HepG2 (cell line): ENCODE results near the gene SURF1. TPM values are rescaled to one million over a fixed set of nuclear protein-coding genes. Genes with fewer than 3 reads are reported as not detected.
"Not testable (repeated sequence)": the region's sequence is repeated elsewhere in the genome, so short reads cannot be mapped to it uniquely, and the experiment has no call there.

Source experiments
- ATAC-seq: fragments of 200-7000 bp; cut with Tn5 transposase; 3 replicates; pipeline ENCODE4 v1.9.1; 2020; ENCODE audit warnings: mild to moderate bottlenecking, moderate library complexity
- BruUV-seq: library from RNA; stranded (reverse); fragments of 400-500 nt; replicated peaks from 2 replicates; lab custom pipeline; 2021; lab: Mats Ljungman, UMichigan
- CTCF ChIA-PET: fragments of 300-600 bp; formaldehyde crosslinking; extraction: SDS; loops from one replicate; lab custom pipeline; 2021; ENCODE audit warnings: low total read pairs, inconsistent platforms, low intra/inter-chr PET ratio; lab: Yijun Ruan, JAX
- POLR2A ChIA-PET: fragments of 350-600 bp; sonication (Branson Sonifier 250); formaldehyde crosslinking; loops from one replicate; lab custom pipeline; 2020; ENCODE audit warnings: antibody characterized with exemption, inconsistent platforms; lab: Yijun Ruan, JAX
- DNase-seq: peaks from one replicate; pipeline ENCODE4 v3.0.0-alpha.2; 2015; ENCODE audit warnings: low spot score
- FAIRE-seq: peaks from 3 replicates; lab custom pipeline; 2011; peaks lifted over from hg19 to GRCh38; lab: Jason Lieb, UNC
- H2AFZ ChIP-seq: one replicate; pipeline ENCODE4 v1.6.1; 2011; ENCODE audit warnings: low read length, inconsistent platforms
- H3K27ac ChIP-seq: fragments of 300-600 bp; 3 replicates; pipeline ENCODE4 v1.8.0; 2011; ENCODE audit warnings: mixed run types, mild to moderate bottlenecking, mixed read lengths, low read length, inconsistent platforms; ENCODE audit not compliant: insufficient read depth; ENCODE audit errors: extremely low read length
- H3K27me3 ChIP-seq, 2 experiments: fragments of 200-600 bp in 1 of 2; 2 replicates in 1 of 2; 3 replicates in 1 of 2; pipeline versions ENCODE4 v1.6.0 to v1.8.0; 2011; ENCODE audit warnings: low read length in 2 of 2, mild to moderate bottlenecking in 2 of 2, moderate library complexity in 2 of 2, inconsistent platforms in 1 of 2; ENCODE audit not compliant: insufficient read depth in 2 of 2, control insufficient read depth in 1 of 2
- H3K36me3 ChIP-seq, 2 experiments: fragments of 200-600 bp in 1 of 2; replicated peaks in 1 of 2; 2 replicates in 1 of 2; 3 replicates in 1 of 2; pipeline versions ENCODE4 v1.5.1 to v1.8.0; 2011; ENCODE audit warnings: low read length in 2 of 2, inconsistent platforms in 1 of 2; ENCODE audit not compliant: insufficient read depth in 2 of 2, control insufficient read depth in 1 of 2
- H3K4me1 ChIP-seq: 2 replicates; pipeline ENCODE4 v1.5.1; 2012; ENCODE audit warnings: low read length, inconsistent platforms; ENCODE audit not compliant: insufficient read depth
- H3K4me2 ChIP-seq: 2 replicates; pipeline ENCODE4 v1.6.0; 2011; ENCODE audit warnings: low read depth, low read length, inconsistent platforms
- H3K4me3 ChIP-seq, 3 experiments: fragments of 200-600 bp in 1 of 3; sonication (generic), shearing (Covaris generic) in 1 of 3; replicated peaks in 1 of 3; 2 replicates each; pipeline ENCODE4 v1.5.1; 2011 to 2016; ENCODE audit warnings: low read length in 3 of 3, inconsistent platforms in 2 of 3, low read depth in 2 of 3, mild to moderate bottlenecking in 2 of 3, control low read depth in 1 of 3, mixed read lengths in 1 of 3; ENCODE audit not compliant: insufficient read depth in 1 of 3
- H3K79me2 ChIP-seq: one replicate; pipeline ENCODE4 v1.6.1; 2011; ENCODE audit warnings: low read length, inconsistent platforms; ENCODE audit not compliant: insufficient read depth
- H3K9ac ChIP-seq: 2 replicates; pipeline ENCODE4 v1.6.0; 2011; ENCODE audit warnings: mild to moderate bottlenecking, low read depth, low read length, inconsistent platforms; ENCODE audit not compliant: insufficient read depth
- H3K9me3 ChIP-seq: 2 replicates; pipeline ENCODE4 v1.5.1; 2012; ENCODE audit warnings: mild to moderate bottlenecking, low read length
- H4K20me1 ChIP-seq: 2 replicates; pipeline ENCODE4 v1.6.0; 2011; ENCODE audit warnings: inconsistent platforms, mild to moderate bottlenecking, low read length, moderate library complexity; ENCODE audit not compliant: insufficient read depth
- HINFP ChIP-seq: sonication (generic); formaldehyde crosslinking; IDR thresholded peaks from 2 replicates; pipeline ENCODE4 v1.4.0; 2020; ENCODE audit warnings: low read depth, mild to moderate bottlenecking, missing genetic modification reagents
- POLR2A ChIP-seq, 2 experiments: IDR thresholded peaks; 2 replicates each; pipeline ENCODE4 v1.6.1; 2011; ENCODE audit warnings: low read depth in 2 of 2, low read length in 2 of 2, mild to moderate bottlenecking in 1 of 2, moderate library complexity in 1 of 2; ENCODE audit not compliant: insufficient read depth in 1 of 2
- WGBS: methylation state at CpG from one replicate; pipeline ENCODE4 v1.1.6; 2017; ENCODE audit warnings: low lambda C conversion rate; 5-methylcytosine and 5-hydroxymethylcytosine counted together
- in situ Hi-C: cut with HindIII; loops from 2 replicates; pipeline ENCODE4 v1.10.0; 2017; ENCODE audit warnings: low pct_unique_long_range_greater_than_20kb; ENCODE audit not compliant: extremely low pct_ligation_motif_present
- intact Hi-C: fragments of 100-400 bp; cut with micrococcal nuclease; formaldehyde crosslinking; loops from one replicate; pipeline ENCODE4 v1.10.0; 2022; ENCODE audit not compliant: unreplicated experiment
- polyA plus RNA-seq, 8 experiments: library from polyadenylated mRNA; depleted of rRNA in 3 of 8; stranded (reverse) in 7 of 8; unstranded in 1 of 8; fragments of >200 nt; fragmentation: Illumina TruSeq in 4 of 8; extraction: Trizol in 4 of 8; gene quantifications; 2 replicates each; pipeline versions ENCODE4 v1.2.1 to v1.2.3, GENCODE V29; 2011 to 2016; ENCODE audit warnings: low read depth in 4 of 8, missing spikeins in 1 of 8, mixed read lengths in 1 of 8; ENCODE audit not compliant: insufficient read depth in 1 of 8
- total RNA-seq, 5 experiments: library from RNA; depleted of rRNA; stranded (reverse); fragments of >200 nt; fragmentation: Illumina TruSeq; extraction: Trizol; gene quantifications; 2 replicates each; pipeline ENCODE4 v1.2.3, GENCODE V29; 2016; ENCODE audit warnings: low read depth in 1 of 5

Gene SURF1
- total and polyA plus RNA-seq, 2 of the 13 experiments (the other 11 are each of a cell fraction or from before 2014, with no cell fraction given), result 17.8 to 40.7 TPM

GRCh38 chr9:133327834-133328484 lies 28.3 kb downstream of the SURF1 start:
- Histone ChIP-seq H3K4me3 (no peak overlapping the region), H4K20me1 (0 out of 2 replicates have a peak, but pooled peaks cover 2% of the 10 kb centered on the region), H3K79me2 (no peaks in the 10 kb centered on the region), H3K27ac (no peak overlapping the region), H3K36me3 (peaks cover 9 to 23% of the 10 kb centered on the region in 2 experiments; a peak in 4 of 5 replicates), H3K9me3 (peaks cover 9% of the 10 kb centered on the region; the same call in 1 of the 2 replicates), H3K4me2 (no peak overlapping the region), H3K27me3 (no peaks in the 10 kb centered on the region; a peak in 1 of 5 replicates), H2AFZ (no peak overlapping the region), H3K9ac (no peak overlapping the region), H3K4me1 (no peaks in the 10 kb centered on the region)
- 0 out of 4 replicates have a peak, but pooled peaks of 1 of the 2 experiments have one; percentile 18 for TF ChIP-seq POLR2A (IDR thresholded peaks at IDR 0.05; ENCODE audit: insufficient read depth in 1 of 2, low read depth in 2 of 2, low read length in 2 of 2)
- TF ChIP-seq HINFP (CRISPR knock-in tag), result no peak
- 76% methylated on average over 10 of the region's 10 CpGs for WGBS
- no peak for FAIRE-seq
- in situ Hi-C loops (loop anchor here (10.0 kb wide), 1 partner anchor 83 kb away; no protein-coding TSS in a partner anchor), intact Hi-C loops (loop anchor here (2.0 kb wide), 1 partner anchor 139 kb away; no protein-coding TSS in a partner anchor)
- no TSS peak for BruUV-seq
- peak; percentile 31; the same call in 2 of the 3 replicates for ATAC-seq
- CTCF ChIA-PET, result interaction anchor here (1.2 to 2.3 kb wide), 2 partner anchors 140 to 142 kb away, joined by 3 to 7 read pairs; no protein-coding TSS in a partner anchor
- POLR2A ChIA-PET, result no interaction called here
- DNase-seq, result no peak

GRCh38 chr9:133327021-133327420 lies 29.3 kb downstream of the SURF1 start:
- H3K27me3 ChIP-seq, ATAC-seq, CTCF ChIA-PET, DNase-seq, BruUV-seq, FAIRE-seq, POLR2A ChIA-PET, H2AFZ ChIP-seq, H3K79me2 ChIP-seq, H3K4me2 ChIP-seq, H3K27ac ChIP-seq, H3K9me3 ChIP-seq, H3K9ac ChIP-seq, H3K4me3 ChIP-seq, H4K20me1 ChIP-seq, intact Hi-C loops, H3K4me1 ChIP-seq: not testable (repeated sequence)
- WGBS, result 44% methylated on average over 6 of the region's 6 CpGs
- H3K36me3 ChIP-seq, result peaks cover 3 to 13% of the 10 kb centered on the region in 2 experiments; a peak in 3 of 5 replicates
- in situ Hi-C loops, result loop anchor here (10.0 kb wide), 1 partner anchor 82 kb away; no protein-coding TSS in a partner anchor
